GM19468 (cell line): ENCODE measurements around the gene NAA80.

Experiments
- ATAC-seq: cut with Tn5 transposase; IDR thresholded peaks from one replicate; pipeline ENCODE4 v1.9.1; 2021; ENCODE audit warnings: mild to moderate bottlenecking, moderate library complexity, moderate number of reproducible peaks; ENCODE audit not compliant: unreplicated experiment; ENCODE audit errors: extremely low read depth

Gene NAA80

DNA sequence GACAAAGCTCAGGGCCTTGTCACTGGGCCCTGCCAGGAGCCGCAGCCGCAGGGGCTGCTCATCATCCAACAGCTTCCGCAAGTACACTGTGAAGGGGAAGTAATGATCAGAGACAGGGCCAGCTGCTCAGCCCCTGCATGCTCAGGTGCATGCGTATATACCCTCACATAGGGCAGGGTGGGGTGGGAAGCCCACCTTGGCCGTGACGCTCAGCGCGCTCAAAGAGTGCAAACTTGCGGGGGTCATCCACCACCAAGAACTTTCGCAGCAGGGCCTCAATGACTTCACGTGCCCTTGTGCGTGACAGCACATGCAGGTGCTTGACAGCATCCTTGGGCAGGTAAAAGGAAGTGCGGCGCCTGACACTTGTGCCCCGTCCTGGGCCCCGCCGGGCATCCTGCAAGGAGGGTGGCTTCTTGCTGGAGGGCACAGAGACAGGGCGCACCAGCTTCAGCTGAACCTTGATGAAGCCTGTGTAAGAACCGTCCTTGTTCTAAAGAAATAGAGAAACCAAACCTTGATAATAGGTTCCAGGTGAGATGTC lies 32.2 kb upstream of the NAA80 start:
- no peak for ATAC-seq

- ATAC-seq = no peak
These were observed 31.1 kb upstream of the NAA80 start for GRCh38 chr3:50330330-50330729.

- ATAC-seq = peak; percentile 74
These were observed 28.9 kb upstream of the NAA80 start, which contains the start of gene TUSC2 for GRCh38 chr3:50327943-50328691. TUSC2 (minus strand) TSS chr3:50328223; CDS start chr3:50328099, 124 bp downstream.

GRCh38 chr3:50327129-50327528 lies 27.9 kb upstream of the NAA80 start:
- ATAC-seq = no peak

DNA sequence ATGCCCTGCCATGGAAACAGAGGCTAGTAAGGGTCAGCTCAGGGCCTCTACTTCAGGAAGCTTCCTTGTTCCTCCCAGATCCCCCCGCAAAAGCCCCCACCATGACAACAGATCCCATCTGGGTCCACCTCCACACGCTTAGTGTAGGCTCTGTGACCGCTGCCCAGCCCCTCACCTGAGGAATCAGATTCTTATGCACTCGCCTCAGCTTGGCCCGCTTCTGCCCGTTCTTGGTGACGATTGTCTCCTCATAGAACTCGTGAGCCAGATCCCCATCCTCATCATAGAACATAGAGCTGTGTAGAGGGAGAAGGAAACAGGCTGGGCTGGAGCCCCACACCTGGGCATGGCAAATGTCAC lies 27.0 kb upstream of the NAA80 start:
- no peak for ATAC-seq

GRCh38 chr3:50325497-50326181 lies 26.4 kb upstream of the NAA80 start:
- no peak for ATAC-seq

GRCh38 chr3:50325113-50325480 lies 25.9 kb upstream of the NAA80 start:
- ATAC-seq = no peak

DNA sequence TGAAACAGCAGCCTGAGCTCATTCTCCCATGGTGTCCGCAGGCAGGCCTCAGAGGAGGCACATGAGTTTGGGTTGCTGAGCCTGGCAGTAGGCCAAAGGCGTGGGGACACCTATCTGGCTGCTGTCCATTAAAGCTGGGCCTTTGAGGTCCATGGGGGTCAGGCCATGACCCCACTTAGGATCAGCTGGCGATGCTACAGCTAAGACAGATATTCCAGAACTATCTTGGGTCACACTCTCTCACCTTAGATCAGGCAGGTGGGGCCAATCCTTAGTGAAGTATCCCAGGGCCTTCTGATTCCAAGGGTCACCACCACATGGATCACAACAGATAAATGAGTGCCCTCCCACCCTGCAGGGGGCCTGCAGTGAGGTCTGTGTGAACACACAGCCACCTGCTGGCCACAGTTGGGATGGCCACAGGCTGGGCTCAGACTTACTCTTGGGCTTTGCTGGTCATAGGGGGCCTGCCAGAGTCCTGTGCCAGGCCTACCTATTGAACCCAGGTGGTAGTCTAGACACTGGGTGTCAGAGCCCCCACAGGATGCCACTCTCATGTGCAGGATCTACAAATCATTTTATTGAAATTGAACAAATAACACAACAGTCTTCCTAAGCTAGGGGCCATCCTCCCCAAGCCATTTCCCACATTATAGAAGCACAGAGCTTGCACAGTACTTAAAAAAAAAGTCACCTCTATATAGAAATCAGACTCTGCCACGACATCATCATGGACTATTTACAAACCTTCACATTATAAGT lies 25.3 kb upstream of the NAA80 start:
- no peak for ATAC-seq

- no peak for ATAC-seq
These were observed 24.5 kb upstream of the NAA80 start for GRCh38 chr3:50323614-50324199.

- ATAC-seq = no peak
These were observed 23.9 kb upstream of the NAA80 start for GRCh38 chr3:50323092-50323600.

- no peak for ATAC-seq
These were observed 23.3 kb upstream of the NAA80 start, which contains the start of gene HYAL2 for GRCh38 chr3:50322386-50323091. HYAL2 (minus strand) TSS chr3:50322745; CDS start chr3:50320489, 2,256 bp downstream.

DNA sequence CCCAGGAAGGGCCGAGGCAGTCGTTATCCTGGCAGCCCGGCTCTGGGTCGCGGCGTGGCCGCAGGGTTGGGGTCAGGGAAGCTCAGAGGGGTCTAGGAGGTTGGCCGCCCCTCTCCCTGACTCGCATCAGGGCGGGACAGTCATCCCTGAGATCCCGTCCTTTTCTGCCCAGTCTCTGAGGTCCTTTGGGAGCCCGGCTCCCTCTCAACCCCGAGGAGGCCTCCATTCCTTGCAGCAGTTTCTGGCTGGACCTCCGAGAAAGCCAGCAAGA lies 22.8 kb upstream of the NAA80 start:
- ATAC-seq = no peak

GRCh38 chr3:50321336-50322114 lies 22.3 kb upstream of the NAA80 start:
- peak; percentile 55 for ATAC-seq

GRCh38 chr3:50320853-50321335 lies 21.7 kb upstream of the NAA80 start:
- ATAC-seq = no peak

GRCh38 chr3:50319894-50320625 lies 20.9 kb upstream of the NAA80 start:
- no peak for ATAC-seq

DNA sequence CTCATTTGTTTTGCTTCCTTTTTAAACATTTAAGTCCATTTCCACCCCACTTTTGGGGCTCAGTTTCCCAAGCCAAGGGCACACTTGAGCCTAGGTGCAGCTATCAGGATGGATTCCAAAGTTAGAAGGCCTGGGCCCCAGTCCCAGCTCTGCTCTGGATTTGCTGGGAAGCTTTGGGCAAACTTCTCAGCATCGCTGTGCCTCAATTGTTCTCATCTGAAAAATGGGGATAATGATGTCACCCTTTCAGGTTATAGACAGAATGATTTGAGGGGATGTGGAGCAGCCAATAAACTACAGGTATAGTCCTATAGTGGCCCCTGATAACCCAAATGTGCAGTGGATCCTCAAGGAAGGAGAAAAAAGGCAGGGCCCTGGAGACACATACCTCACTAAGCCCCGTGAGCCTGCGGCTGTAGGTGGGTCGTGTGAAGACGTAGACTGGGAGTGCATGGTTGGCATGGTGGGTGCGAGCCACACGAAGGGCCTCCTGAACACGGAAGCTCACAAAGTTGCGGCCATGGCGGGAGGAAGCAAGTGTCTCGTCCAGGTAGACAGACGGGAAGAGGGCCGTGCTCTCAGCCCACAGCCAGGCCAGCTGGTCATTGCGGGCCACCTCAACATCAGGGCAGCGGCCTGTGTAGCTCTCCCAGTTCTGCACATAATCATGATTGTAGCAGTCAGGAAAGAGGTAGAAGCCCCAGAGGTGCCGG lies 20.1 kb upstream of the NAA80 start:
- ATAC-seq = no peak

DNA sequence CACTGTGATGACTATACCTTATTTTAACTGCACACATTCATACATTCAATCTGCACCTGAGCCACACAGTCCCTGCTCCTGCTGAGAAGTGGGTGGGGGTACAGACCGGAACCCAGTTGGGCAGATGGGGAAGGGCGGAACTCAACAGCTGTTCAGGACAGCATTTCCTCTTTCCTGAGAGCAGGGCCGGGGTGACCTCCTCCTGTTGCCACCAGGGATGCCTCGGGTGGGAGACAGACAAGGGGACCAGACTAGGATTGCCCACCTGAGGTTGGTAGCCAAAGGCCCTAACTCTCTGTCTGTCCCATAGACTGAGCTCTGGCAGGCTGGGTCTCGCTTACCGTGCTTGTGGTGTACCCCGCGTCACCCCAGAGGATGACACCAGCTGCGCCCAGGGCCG lies 19.4 kb upstream of the NAA80 start:
- no peak for ATAC-seq

- ATAC-seq = no peak
These were observed 19.0 kb upstream of the NAA80 start for GRCh38 chr3:50318163-50318562.
